Measurements from ENCODE around the gene NFYC.

Gene NFYC

GRCh38 chr1:40703316-40703715 is 11.8 kb downstream of the NFYC start:
- no peak for DNase-seq (ENCODE audit: low read depth in 1 of 2, low spot score in 1 of 2)
- no peak for TF ChIP-seq JUND (IDR thresholded peaks at IDR 0.05; ENCODE audit: low read depth)
- in situ Hi-C loops (cut with HindIII; ENCODE audit: low pct_unique_long_range_greater_than_20kb, low sequenced_read_pairs) = no loop called here

GRCh38 chr1:40704817-40705733 is 13.6 kb downstream of the NFYC start:
- no peak for TF ChIP-seq JUND (IDR thresholded peaks at IDR 0.05; ENCODE audit: low read depth)
- no peak for DNase-seq (ENCODE audit: low read depth in 1 of 2, low spot score in 1 of 2)
- in situ Hi-C loops (cut with HindIII; ENCODE audit: low pct_unique_long_range_greater_than_20kb, low sequenced_read_pairs) = no loop called here

- no peak for TF ChIP-seq JUND (IDR thresholded peaks at IDR 0.05; ENCODE audit: low read depth)
- in situ Hi-C loops (cut with HindIII; ENCODE audit: low pct_unique_long_range_greater_than_20kb, low sequenced_read_pairs) = no loop called here
- no peak for DNase-seq (ENCODE audit: low read depth in 1 of 2, low spot score in 1 of 2)
Observed at GRCh38 chr1:40706626-40707025, 15.1 kb downstream of the NFYC start.

- peak; percentile 50 to 83 for DNase-seq (ENCODE audit: low read depth in 1 of 2, low spot score in 1 of 2)
- no peak for TF ChIP-seq JUND (IDR thresholded peaks at IDR 0.05; ENCODE audit: low read depth)
- in situ Hi-C loops (cut with HindIII; ENCODE audit: low pct_unique_long_range_greater_than_20kb, low sequenced_read_pairs) = no loop called here
Observed at GRCh38 chr1:40708750-40709099, 17.2 kb downstream of the NFYC start.

GRCh38 chr1:40709100-40709801 is 17.7 kb downstream of the NFYC start:
- TF ChIP-seq JUND (IDR thresholded peaks at IDR 0.05; ENCODE audit: low read depth) = no peak
- peak; percentile 60 to 96 for DNase-seq (ENCODE audit: low read depth in 1 of 2, low spot score in 1 of 2)
- in situ Hi-C loops (cut with HindIII; ENCODE audit: low pct_unique_long_range_greater_than_20kb, low sequenced_read_pairs) = no loop called here

- DNase-seq (ENCODE audit: low read depth in 1 of 2, low spot score in 1 of 2) = no peak
- no peak for TF ChIP-seq JUND (IDR thresholded peaks at IDR 0.05; ENCODE audit: low read depth)
- in situ Hi-C loops (cut with HindIII; ENCODE audit: low pct_unique_long_range_greater_than_20kb, low sequenced_read_pairs) = no loop called here
Observed at GRCh38 chr1:40709802-40710278, 18.3 kb downstream of the NFYC start.

- DNase-seq (ENCODE audit: low read depth in 1 of 2, low spot score in 1 of 2) = no peak
- TF ChIP-seq JUND (IDR thresholded peaks at IDR 0.05; ENCODE audit: low read depth) = no peak
- in situ Hi-C loops (cut with HindIII; ENCODE audit: low pct_unique_long_range_greater_than_20kb, low sequenced_read_pairs) = no loop called here
Observed at GRCh38 chr1:40710581-40711315, 19.2 kb downstream of the NFYC start.

- in situ Hi-C loops (cut with HindIII; ENCODE audit: low pct_unique_long_range_greater_than_20kb, low sequenced_read_pairs) = no loop called here
- peak in 1 of 2 experiments; percentile 61 for DNase-seq (ENCODE audit: low read depth in 1 of 2, low spot score in 1 of 2)
- TF ChIP-seq JUND (IDR thresholded peaks at IDR 0.05; ENCODE audit: low read depth) = no peak
Observed at GRCh38 chr1:40711465-40712404, 20.2 kb downstream of the NFYC start.

GRCh38 chr1:40712405-40712944 is 21.0 kb downstream of the NFYC start:
- in situ Hi-C loops (cut with HindIII; ENCODE audit: low pct_unique_long_range_greater_than_20kb, low sequenced_read_pairs) = no loop called here
- peak in 1 of 2 experiments; percentile 80 for DNase-seq (ENCODE audit: low read depth in 1 of 2, low spot score in 1 of 2)
- peak; percentile 26; the same call in 1 of the 2 replicates for TF ChIP-seq JUND (IDR thresholded peaks at IDR 0.05; ENCODE audit: low read depth)

- in situ Hi-C loops (cut with HindIII; ENCODE audit: low pct_unique_long_range_greater_than_20kb, low sequenced_read_pairs) = no loop called here
- DNase-seq (ENCODE audit: low read depth in 1 of 2, low spot score in 1 of 2) = no peak
- TF ChIP-seq JUND (IDR thresholded peaks at IDR 0.05; ENCODE audit: low read depth) = no peak
Observed at GRCh38 chr1:40712997-40713396, 21.5 kb downstream of the NFYC start.

GRCh38 chr1:40715491-40716059 is 24.1 kb downstream of the NFYC start:
- TF ChIP-seq JUND (IDR thresholded peaks at IDR 0.05; ENCODE audit: low read depth) = no peak
- in situ Hi-C loops (cut with HindIII; ENCODE audit: low pct_unique_long_range_greater_than_20kb, low sequenced_read_pairs) = no loop called here
- no peak for DNase-seq (ENCODE audit: low read depth in 1 of 2, low spot score in 1 of 2)
